Measurements from ENCODE around the gene TBX4.

DNA sequence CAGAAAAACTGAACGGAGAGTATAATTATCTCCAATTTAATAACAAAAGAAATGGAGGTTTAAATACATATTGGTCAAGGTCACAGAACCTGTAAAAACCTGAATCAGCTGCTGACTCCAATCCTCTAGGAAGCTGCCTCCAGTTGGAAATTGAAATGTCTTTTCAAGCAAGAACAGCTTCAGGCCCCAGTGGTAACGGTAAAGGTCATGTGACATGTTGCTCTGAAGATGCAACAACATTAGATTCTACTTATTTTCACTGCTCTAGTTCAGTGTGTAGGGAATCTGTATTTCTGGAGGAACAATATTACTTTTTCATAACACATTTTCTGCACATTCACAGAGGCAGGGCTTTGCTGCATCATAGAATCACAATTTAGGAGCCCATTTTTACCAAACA is 58.8 kb downstream of the TBX4 start:
- TF ChIP-seq CTCF (IDR thresholded peaks at IDR 0.05 in 2 of 3, conservative IDR thresholded peaks at IDR 0.05 in 1 of 3; ENCODE audit: insufficient read depth in 2 of 3, low read depth in 1 of 3, low read length in 3 of 3) = no peak
- TF ChIP-seq JUND (IDR thresholded peaks at IDR 0.05; ENCODE audit: borderline replicate concordance, low read depth, low read length) = no peak
- TF ChIP-seq JUND (tag; IDR thresholded peaks at IDR 0.05; ENCODE audit: borderline replicate concordance, low read depth, low read length) = no peak
- TF ChIP-seq TCF7 (IDR thresholded peaks at IDR 0.05; ENCODE audit: borderline replicate concordance) = no peak
- no peak for TF ChIP-seq STAT5B (CRISPR knock-in tag; IDR thresholded peaks at IDR 0.05)
- no peak for TF ChIP-seq ZNF583 (CRISPR knock-in tag; IDR thresholded peaks at IDR 0.05)
- no peak for TF ChIP-seq ZKSCAN1 (IDR thresholded peaks at IDR 0.05; ENCODE audit: low read depth, low read length)

Data from K562 (cell line).